Epithelial cell of prostate (primary cell): ENCODE measurements around the gene HMGCS1.
"Not testable (repeated sequence)": the region's sequence is repeated elsewhere in the genome, so short reads cannot be mapped to it uniquely, and the experiment has no call there.

Experiments used
- DNase-seq: peaks from one replicate; pipeline ENCODE4 v3.0.0-alpha.2; 2011; ENCODE audit warnings: low read depth, low spot score
- H3K27ac ChIP-seq: fragments of 450-650 bp; 2 replicates; pipeline ENCODE4 v1.5.1; 2017; ENCODE audit warnings: mild to moderate bottlenecking

The HMGCS1 gene

GRCh38 chr5:43279548-43280274, 33.5 kb downstream of the HMGCS1 start:
- H3K27ac ChIP-seq: no peak overlapping the region
- no peak for DNase-seq

- H3K27ac ChIP-seq: no peak overlapping the region
- DNase-seq: no peak
Measured at GRCh38 chr5:43275391-43275790, 37.8 kb downstream of the HMGCS1 start.

GRCh38 chr5:43274435-43275114, 38.6 kb downstream of the HMGCS1 start:
- DNase-seq: no peak
- no peak overlapping the region for H3K27ac ChIP-seq

GRCh38 chr5:43273552-43273951, 39.7 kb downstream of the HMGCS1 start:
- no peak for DNase-seq
- H3K27ac ChIP-seq: no peak overlapping the region

GRCh38 chr5:43270645-43271044, 42.6 kb downstream of the HMGCS1 start:
- DNase-seq: no peak
- no peak overlapping the region for H3K27ac ChIP-seq

GRCh38 chr5:43268188-43268820, 44.9 kb downstream of the HMGCS1 start:
- no peak overlapping the region for H3K27ac ChIP-seq
- DNase-seq: no peak

- H3K27ac ChIP-seq, DNase-seq: not testable (repeated sequence)
Measured at GRCh38 chr5:43262269-43262668, 50.9 kb downstream of the HMGCS1 start.

- no peak for DNase-seq
- H3K27ac ChIP-seq: no peak overlapping the region
Measured at GRCh38 chr5:43258116-43258515, 55.1 kb downstream of the HMGCS1 start.

- DNase-seq: no peak
- no peak overlapping the region for H3K27ac ChIP-seq
Measured at GRCh38 chr5:43256261-43256966, 56.8 kb downstream of the HMGCS1 start.

GRCh38 chr5:43255704-43256103, 57.5 kb downstream of the HMGCS1 start:
- DNase-seq: no peak
- no peak overlapping the region for H3K27ac ChIP-seq

GRCh38 chr5:43251754-43252153, 61.5 kb downstream of the HMGCS1 start:
- no peak for DNase-seq

GRCh38 chr5:43245724-43246385, 67.4 kb downstream of the HMGCS1 start:
- no peak overlapping the region for H3K27ac ChIP-seq
- no peak for DNase-seq

More at GRCh38 chr5:43251754-43252153, 61.5 kb downstream of the HMGCS1 start:
- H3K27ac ChIP-seq: no peak overlapping the region

GRCh38 chr5:43244823-43245565, 68.2 kb downstream of the HMGCS1 start:
- no peak overlapping the region for H3K27ac ChIP-seq
- no peak for DNase-seq

- H3K27ac ChIP-seq: no peak overlapping the region
- DNase-seq: no peak
Measured at GRCh38 chr5:43243270-43243669, 69.9 kb downstream of the HMGCS1 start.

GRCh38 chr5:43242196-43242595, 71.0 kb downstream of the HMGCS1 start:
- no peak overlapping the region for H3K27ac ChIP-seq
- no peak for DNase-seq
